GM23338 (cell line): ENCODE measurements around the gene EXD3. TPM values are rescaled to one million over a fixed set of nuclear protein-coding genes. Genes with fewer than 3 reads are reported as not detected.

Experiments used
- ATAC-seq: fragments of 200-7000 bp; cut with Tn5 transposase; 3 replicates; pipeline ENCODE4 v1.9.1; 2020
- DNase-seq: peaks from one replicate; pipeline ENCODE4 v3.0.0-alpha.2; 2015; ENCODE audit warnings: low spot score
- H2AFZ ChIP-seq: fragments of 200-600 bp; sonication (generic); 2 replicates; pipeline ENCODE4 v1.8.0; 2016; ENCODE audit warnings: antibody characterized with exemption, mild to moderate bottlenecking, moderate library complexity
- H3F3A ChIP-seq: fragments of 200-600 bp; sonication (generic); replicated peaks from 2 replicates; pipeline ENCODE4 v1.8.0; 2017; ENCODE audit warnings: antibody characterized with exemption, mixed run types, low read depth
- H3K27ac ChIP-seq: fragments of 200-600 bp; sonication (generic); 2 replicates; pipeline ENCODE4 v1.6.1; 2016; ENCODE audit warnings: low read depth
- H3K27me3 ChIP-seq: fragments of 200-600 bp; sonication (generic); 2 replicates; pipeline ENCODE4 v1.8.0; 2016; ENCODE audit warnings: mild to moderate bottlenecking, mixed run types, moderate library complexity; ENCODE audit not compliant: insufficient read depth
- H3K36me3 ChIP-seq: fragments of 200-600 bp; sonication (generic); 2 replicates; pipeline ENCODE4 v1.8.0; 2016; ENCODE audit warnings: mild to moderate bottlenecking; ENCODE audit not compliant: insufficient read depth
- H3K4me1 ChIP-seq: fragments of 200-600 bp; sonication (generic); 2 replicates; pipeline ENCODE4 v1.8.0; 2016; ENCODE audit warnings: mild to moderate bottlenecking, moderate library complexity; ENCODE audit not compliant: insufficient read depth
- H3K4me2 ChIP-seq: fragments of 200-600 bp; sonication (generic); 2 replicates; pipeline ENCODE4 v1.7.1; 2017; ENCODE audit warnings: mixed run types
- H3K4me3 ChIP-seq: fragments of 200-600 bp; sonication (generic); 2 replicates; pipeline ENCODE4 v1.6.1; 2016; ENCODE audit warnings: mixed run types
- H3K79me2 ChIP-seq: fragments of 200-600 bp; sonication (generic); replicated peaks from 2 replicates; pipeline ENCODE4 v1.8.0; 2017; ENCODE audit warnings: mild to moderate bottlenecking; ENCODE audit not compliant: insufficient read depth
- H3K9me2 ChIP-seq: fragments of 200-600 bp; sonication (generic); 2 replicates; pipeline ENCODE4 v1.8.0; 2017; ENCODE audit not compliant: insufficient read depth
- H4K20me1 ChIP-seq: fragments of 200-600 bp; sonication (generic); replicated peaks from 2 replicates; pipeline ENCODE4 v1.8.0; 2017; ENCODE audit warnings: mild to moderate bottlenecking; ENCODE audit not compliant: insufficient read depth
- H3K27ac Mint-ChIP-seq: 2 replicates; pipeline ENCODE4 v1.8.0; 2020; ENCODE audit warnings: inconsistent platforms, mild to moderate bottlenecking, moderate library complexity, mixed read lengths
- H3K27me3 Mint-ChIP-seq: 3 replicates; pipeline ENCODE4 v1.8.0; 2022; ENCODE audit warnings: low read depth, mild to moderate bottlenecking, moderate library complexity, mixed read lengths, inconsistent platforms; ENCODE audit not compliant: insufficient read depth, poor library complexity
- H3K36me3 Mint-ChIP-seq: 3 replicates; pipeline ENCODE4 v1.8.0; 2021; ENCODE audit warnings: low read depth, mild to moderate bottlenecking, inconsistent platforms, moderate library complexity, mixed read lengths
- H3K4me1 Mint-ChIP-seq: 3 replicates; pipeline ENCODE4 v1.8.0; 2020; ENCODE audit warnings: mild to moderate bottlenecking, inconsistent platforms, mixed read lengths
- H3K4me3 Mint-ChIP-seq: 3 replicates; pipeline ENCODE4 v1.8.0; 2021; ENCODE audit warnings: moderate library complexity, mild to moderate bottlenecking, inconsistent platforms, mixed read lengths
- H3K9me3 Mint-ChIP-seq: 3 replicates; pipeline ENCODE4 v1.8.0; 2020; ENCODE audit warnings: moderate library complexity, mild to moderate bottlenecking, inconsistent platforms, mixed read lengths
- CREB1 ChIP-seq: fragments of 250-450 bp; sonication (Bioruptor Pico); IDR thresholded peaks from 2 replicates; pipeline ENCODE4 v1.5.0; 2020; ENCODE audit warnings: low read depth, mild to moderate bottlenecking, moderate library complexity
- CTCF ChIP-seq, 2 experiments: fragments of 200-600 bp in 1 of 2; sonication (generic) in 1 of 2; conservative IDR thresholded peaks; 2 replicates each; pipeline versions ENCODE4 v1.5.1 to v1.6.1; 2016 to 2017; ENCODE audit warnings: antibody characterized with exemption in 2 of 2, low read depth in 2 of 2, mild to moderate bottlenecking in 2 of 2, moderate library complexity in 1 of 2
- ETS1 ChIP-seq: IDR thresholded peaks from 2 replicates; pipeline ENCODE4 v1.6.1; 2016; ENCODE audit warnings: antibody characterized with exemption
- EZH2phosphoT487 ChIP-seq: fragments of 200-600 bp; sonication (generic); IDR thresholded peaks from one replicate; pipeline ENCODE4 v1.8.1; 2018; ENCODE audit warnings: antibody characterized with exemption; ENCODE audit not compliant: unreplicated experiment
- JUNB ChIP-seq: IDR thresholded peaks from one replicate; pipeline ENCODE4 v1.6.1; 2016; ENCODE audit warnings: antibody characterized with exemption; ENCODE audit not compliant: unreplicated experiment
- REST ChIP-seq: IDR thresholded peaks from one replicate; pipeline ENCODE4 v1.6.1; 2018; ENCODE audit warnings: antibody characterized with exemption; ENCODE audit not compliant: unreplicated experiment
- STAT1 ChIP-seq: IDR thresholded peaks from one replicate; pipeline ENCODE4 v1.6.1; 2016; ENCODE audit warnings: antibody characterized with exemption; ENCODE audit not compliant: unreplicated experiment
- ZNF114 ChIP-seq: fragments of 250-450 bp; sonication (Bioruptor Pico); IDR thresholded peaks from 2 replicates; pipeline ENCODE4 v1.5.0; 2020; ENCODE audit warnings: mild to moderate bottlenecking, moderate library complexity
- ZNF462 ChIP-seq: fragments of 250-450 bp; sonication (Bioruptor Pico); IDR thresholded peaks from 2 replicates; pipeline ENCODE4 v1.5.0; 2020; ENCODE audit warnings: mild to moderate bottlenecking, moderate library complexity
- polyA plus RNA-seq: library from polyadenylated mRNA; unstranded; fragments of >200 nt; fragmentation: Nextera tagmentation; extraction: Ambion mirVana; gene quantifications from 2 replicates; pipeline ENCODE4 v1.2.1, GENCODE V29; 2016
- total RNA-seq: library from RNA; depleted of rRNA; stranded (reverse); fragments of >200 nt; shearing (Covaris generic); gene quantifications from 2 replicates; pipeline ENCODE4 v1.2.3, GENCODE V29; 2014

Gene EXD3
- total and polyA plus RNA-seq, 2 experiments from 2014 or later, result 3.6 to 9.7 TPM

GRCh38 chr9:137275588-137276472 is 147.1 kb downstream of the EXD3 start (continued):
- TF ChIP-seq CTCF (conservative IDR thresholded peaks at IDR 0.05; ENCODE audit: low read depth in 2 of 2), result no peak
- no peak for TF ChIP-seq ZNF462 (CRISPR knock-in tag)

GRCh38 chr9:137275203-137275587 is 147.8 kb downstream of the EXD3 start:
- Histone ChIP-seq H3K9me2 (no peaks in the 10 kb centered on the region), H3K4me3 (no peak overlapping the region), H3K27ac (no peak overlapping the region), H3K36me3 (no peaks in the 10 kb centered on the region), H3K79me2 (no peaks in the 10 kb centered on the region), H3K27me3 (0 out of 2 replicates have a peak, but pooled peaks cover 3% of the 10 kb centered on the region), H2AFZ (no peak overlapping the region), H3K4me2 (no peak overlapping the region), H4K20me1 (no peaks in the 10 kb centered on the region), H3F3A (0 out of 2 replicates have a peak, but pooled peaks cover 13% of the 10 kb centered on the region), H3K4me1 (peaks cover 12% of the 10 kb centered on the region)
- DNase-seq, result no peak
- ATAC-seq, result no peak
- H3K36me3 Mint-ChIP-seq, result peaks cover 9% of the 10 kb centered on the region
- peaks cover 28% of the 10 kb centered on the region for H3K27me3 Mint-ChIP-seq
- no peaks in the 10 kb centered on the region; the same call in 2 of the 3 replicates for H3K9me3 Mint-ChIP-seq
- peak overlapping the region; percentile 86 for H3K27ac Mint-ChIP-seq
- H3K4me1 Mint-ChIP-seq, result peaks cover 36% of the 10 kb centered on the region
- no peak overlapping the region; the same call in 2 of the 3 replicates for H3K4me3 Mint-ChIP-seq
- TF ChIP-seq CREB1 (CRISPR knock-in tag) (no peak), STAT1 (no peak), EZH2phosphoT487 (no peak), REST (no peak), ETS1 (no peak), ZNF114 (no peak), JUNB (no peak)
